Activated T-helper 1 cell treated with anti-CD3 and anti-CD28 coated beads, Interleukin-12 subunit alpha, Interleukin-12 subunit beta, Interleukin-2, Interleukin-4 antibody, amounts not matched to agents 30 ng/mL and 10 ng/mL and 1 ng/mL, durations not matched to agents 14 hours and 24 hours and 36 hours (primary cell): ENCODE results near the gene PLPP7. TPM values are rescaled to one million over a fixed set of nuclear protein-coding genes. Genes with fewer than 3 reads are reported as not detected.
"Not testable (repeated sequence)": the region's sequence is repeated elsewhere in the genome, so short reads cannot be mapped to it uniquely, and the experiment has no call there.

Experiments
- DNase-seq: peaks from one replicate; pipeline ENCODE4 v3.0.0; 2021; ENCODE audit warnings: low spot score
- H3K27ac Mint-ChIP-seq: one replicate; pipeline ENCODE4 v1.8.0; 2021; ENCODE audit warnings: mild to moderate bottlenecking, mixed read lengths
- H3K27me3 Mint-ChIP-seq: one replicate; pipeline ENCODE4 v1.8.0; 2022; ENCODE audit warnings: mild to moderate bottlenecking, moderate library complexity, mixed read lengths; ENCODE audit not compliant: insufficient read depth
- H3K36me3 Mint-ChIP-seq: one replicate; pipeline ENCODE4 v1.8.0; 2021; ENCODE audit warnings: low read depth, mixed read lengths
- H3K4me1 Mint-ChIP-seq: one replicate; pipeline ENCODE4 v1.8.0; 2021; ENCODE audit warnings: low read depth, mixed read lengths
- H3K4me3 Mint-ChIP-seq: one replicate; pipeline ENCODE4 v1.8.0; 2021; ENCODE audit warnings: mild to moderate bottlenecking, moderate library complexity, mixed read lengths
- H3K9me3 Mint-ChIP-seq: one replicate; pipeline ENCODE4 v1.8.0; 2021; ENCODE audit warnings: mixed read lengths
- intact Hi-C: fragments of 100-400 bp; cut with micrococcal nuclease; formaldehyde crosslinking; loops from one replicate; pipeline ENCODE4 v1.15.1; 2024
- total RNA-seq: library from RNA; stranded (reverse); gene quantifications from 2 replicates; pipeline ENCODE4 v1.2.3, GENCODE V29; 2022

The PLPP7 gene
- total RNA-seq, 1 donor from 2014 or later = not detected

DNA sequence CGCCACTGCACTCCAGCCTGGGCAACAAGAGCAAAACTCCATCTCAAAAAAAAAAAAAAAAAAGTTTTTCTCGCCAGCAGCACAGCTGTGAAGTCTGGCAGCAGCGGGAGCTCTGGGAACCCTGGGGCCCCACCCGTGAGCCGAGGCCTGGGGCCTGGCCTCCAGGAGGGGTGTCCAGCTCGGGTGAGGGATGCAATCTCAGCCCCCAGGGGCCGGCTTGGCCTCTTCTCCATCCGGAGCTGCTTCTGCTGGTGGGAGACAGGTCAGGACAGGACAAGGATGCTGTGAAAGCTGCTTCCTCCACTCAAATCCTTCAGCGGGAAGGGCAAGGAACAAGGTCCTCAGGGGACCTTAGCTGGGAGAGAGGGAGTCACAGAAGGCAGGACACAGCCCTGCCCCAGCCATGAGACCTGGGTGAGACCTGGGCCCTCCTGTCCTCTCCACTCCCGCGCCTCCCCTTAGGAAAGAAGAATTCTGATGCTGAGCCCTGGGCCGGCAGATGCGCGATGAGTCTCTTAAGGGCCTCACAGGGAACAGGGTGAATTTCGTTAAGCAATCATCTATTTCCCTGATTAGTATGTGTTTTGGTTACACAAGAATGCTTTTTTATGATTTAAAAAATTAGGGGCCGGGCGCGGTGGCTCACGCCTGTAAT is 30.6 kb downstream of the PLPP7 start:
- Mint-ChIP-seq H3K4me3 (no peak overlapping the region), H3K27ac (no peak overlapping the region), H3K9me3 (no peaks in the 10 kb centered on the region), H3K4me1 (no peaks in the 10 kb centered on the region), H3K27me3 (peaks cover 2% of the 10 kb centered on the region), H3K36me3 (no peaks in the 10 kb centered on the region)
- intact Hi-C loops = no loop called here
- DNase-seq = no peak

DNA sequence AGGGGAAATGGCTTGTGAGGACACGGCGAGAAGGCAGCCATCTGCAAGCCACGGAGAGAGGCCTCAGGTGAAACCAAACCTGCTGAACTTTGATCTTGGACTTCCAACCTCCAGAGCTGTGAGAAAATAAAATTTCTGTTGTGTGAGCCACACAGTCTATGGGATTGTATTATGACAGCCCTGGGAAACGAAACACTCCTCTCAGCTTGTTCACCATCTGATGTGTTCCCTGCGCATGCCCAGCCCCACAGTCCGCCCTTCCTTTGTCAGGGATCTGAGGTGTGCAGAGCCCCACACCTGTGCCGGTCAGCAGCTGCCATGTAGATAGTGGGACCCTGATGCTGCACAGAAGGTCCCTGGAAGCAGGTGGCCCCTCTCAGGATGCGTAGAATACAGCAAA is 34.1 kb downstream of the PLPP7 start:
- Mint-ChIP-seq H3K36me3 (no peaks in the 10 kb centered on the region), H3K4me1 (no peaks in the 10 kb centered on the region), H3K4me3 (no peak overlapping the region), H3K9me3 (no peaks in the 10 kb centered on the region), H3K27me3 (peaks cover 4% of the 10 kb centered on the region), H3K27ac (no peak overlapping the region)
- intact Hi-C loops = no loop called here
- DNase-seq = no peak

DNA sequence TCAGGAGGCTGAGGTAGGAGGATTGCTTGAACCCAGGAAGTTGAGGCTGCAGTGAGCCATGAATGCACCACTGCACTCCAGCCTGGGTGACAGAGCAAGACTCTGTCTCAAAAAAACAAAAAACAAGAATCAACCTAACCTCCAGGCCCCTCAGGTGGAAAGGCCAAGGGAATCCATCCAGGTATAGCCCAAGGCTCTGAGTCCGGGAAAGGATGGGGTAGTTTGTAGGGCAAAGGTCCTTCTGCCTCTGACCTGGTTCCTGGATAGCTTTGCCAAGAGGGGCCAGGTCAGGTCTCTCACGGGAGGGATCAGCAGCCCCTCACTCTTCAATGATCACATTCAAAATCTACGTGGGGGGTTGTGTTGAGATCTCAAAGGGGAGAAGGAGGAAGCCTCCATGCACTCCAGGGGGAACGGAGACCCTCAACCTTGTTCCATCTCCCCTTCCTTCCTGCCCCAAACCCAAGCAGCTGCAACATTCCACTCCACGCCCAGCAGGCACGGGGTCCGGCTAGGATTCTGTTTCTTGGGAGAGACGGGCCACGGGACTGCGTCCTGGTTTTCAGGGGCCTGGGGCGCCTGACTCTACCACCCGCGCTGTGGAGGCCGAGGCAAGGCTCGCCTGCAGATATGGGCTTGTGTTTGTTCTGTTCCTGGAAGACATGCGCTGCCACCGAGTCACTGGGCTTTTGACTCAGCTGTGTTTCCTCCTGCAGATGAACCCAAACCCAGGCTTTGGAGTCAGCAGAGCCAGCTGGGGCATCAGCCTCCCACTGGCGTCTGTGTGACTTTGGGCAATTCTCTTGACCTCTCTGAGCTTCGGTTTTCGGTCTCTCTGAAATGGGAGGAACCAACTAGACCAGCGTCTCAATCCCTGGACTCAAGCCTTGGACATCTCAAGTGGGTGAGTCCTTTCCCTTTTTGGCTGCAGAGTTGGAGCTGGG is 35.5 kb downstream of the PLPP7 start:
- intact Hi-C loops = no loop called here
- H3K27me3 Mint-ChIP-seq = peaks cover 8% of the 10 kb centered on the region
- no peaks in the 10 kb centered on the region for H3K36me3 Mint-ChIP-seq
- H3K9me3 Mint-ChIP-seq = no peaks in the 10 kb centered on the region
- no peak overlapping the region for H3K4me3 Mint-ChIP-seq
- no peak overlapping the region for H3K27ac Mint-ChIP-seq
- H3K4me1 Mint-ChIP-seq = no peaks in the 10 kb centered on the region
- no peak for DNase-seq

DNA sequence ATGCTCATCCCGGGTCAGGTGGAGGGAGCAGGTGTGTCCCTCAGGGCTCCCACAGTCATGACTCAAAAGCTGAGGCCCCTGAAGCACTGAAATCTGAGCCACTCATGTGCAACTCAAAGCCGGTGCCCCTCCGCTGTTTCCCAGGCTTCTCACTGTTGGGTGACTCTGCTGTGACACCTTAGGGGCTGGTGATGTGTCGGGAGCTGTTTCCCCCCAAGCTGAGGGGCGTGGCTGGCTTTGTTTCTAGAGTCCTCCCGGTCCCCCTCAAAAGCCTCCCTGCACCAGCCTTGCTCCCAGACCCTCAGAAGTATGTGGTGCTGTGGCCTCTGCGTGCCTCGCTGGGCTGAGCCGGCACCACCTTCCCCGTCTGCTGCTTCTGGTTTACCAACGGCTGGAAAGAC is 39.7 kb downstream of the PLPP7 start:
- Mint-ChIP-seq H3K4me1 (no peaks in the 10 kb centered on the region), H3K36me3 (no peaks in the 10 kb centered on the region), H3K9me3 (no peaks in the 10 kb centered on the region), H3K27me3 (peaks cover 6% of the 10 kb centered on the region), H3K27ac (no peak overlapping the region), H3K4me3 (no peak overlapping the region)
- intact Hi-C loops = no loop called here
- no peak for DNase-seq

DNA sequence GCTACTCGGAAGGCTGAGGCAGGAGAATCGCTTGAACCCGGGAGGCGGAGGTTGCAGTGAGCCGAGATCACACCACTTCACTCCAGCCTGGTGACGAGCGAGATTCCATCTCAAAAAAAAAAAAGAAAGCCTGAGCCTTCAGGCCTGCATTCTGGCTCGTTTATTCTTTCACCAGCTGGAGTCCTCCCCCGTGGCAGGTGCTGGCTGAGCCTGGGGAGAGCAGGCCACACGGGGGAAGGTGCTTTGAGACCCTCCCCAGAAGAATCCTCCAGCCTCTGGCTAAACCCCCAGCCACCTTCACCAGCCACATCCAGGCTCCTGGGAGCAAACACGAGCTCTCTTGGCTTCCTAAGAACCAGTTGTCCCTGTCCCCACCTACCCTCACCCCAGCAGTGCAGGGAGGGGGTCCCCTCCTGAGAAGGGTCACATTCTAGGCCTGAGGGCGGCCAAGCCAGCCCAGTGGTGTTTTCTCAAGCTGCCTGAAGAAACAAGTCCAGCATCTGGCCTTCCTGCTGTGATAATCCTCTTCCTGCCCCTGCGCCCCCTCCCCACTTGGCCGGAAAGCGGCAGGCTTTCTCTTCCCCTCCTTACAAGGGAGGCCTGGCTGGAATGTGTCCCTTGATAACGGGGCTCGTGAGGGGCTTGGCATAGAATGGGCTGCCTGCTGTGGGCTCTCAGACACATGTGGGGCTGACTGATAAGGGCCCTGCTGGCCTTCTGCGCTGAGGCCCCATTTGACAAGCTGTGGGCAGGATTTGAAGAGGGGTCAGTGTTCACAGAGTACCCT is 41.5 kb downstream of the PLPP7 start:
- intact Hi-C loops = no loop called here
- H3K27me3 Mint-ChIP-seq = peaks cover 5% of the 10 kb centered on the region
- H3K27ac Mint-ChIP-seq = no peak overlapping the region
- no peaks in the 10 kb centered on the region for H3K9me3 Mint-ChIP-seq
- H3K36me3 Mint-ChIP-seq = no peaks in the 10 kb centered on the region
- H3K4me1 Mint-ChIP-seq = peaks cover under 1% of the 10 kb centered on the region
- no peak for DNase-seq
- no peak overlapping the region for H3K4me3 Mint-ChIP-seq

DNA sequence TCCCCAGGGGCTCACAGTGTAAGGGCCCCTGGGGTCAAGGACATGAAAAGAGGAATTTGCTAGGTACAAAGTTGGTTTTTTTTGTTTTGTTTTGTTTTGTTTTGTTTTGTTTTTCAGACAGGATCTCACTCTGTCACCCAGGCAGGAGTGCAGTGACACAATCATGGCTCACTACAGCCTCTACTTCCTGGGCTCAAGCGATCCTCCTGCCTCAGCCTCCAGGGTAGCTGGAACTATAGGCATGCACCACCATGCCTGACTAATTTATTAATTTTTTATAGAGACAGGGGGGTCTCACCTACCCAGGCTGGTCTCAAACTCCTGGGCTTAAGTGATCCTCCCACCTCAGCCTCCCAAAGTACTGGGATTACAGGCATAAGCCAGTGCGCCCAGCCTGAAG is 42.5 kb downstream of the PLPP7 start:
- H3K9me3 Mint-ChIP-seq, H3K4me3 Mint-ChIP-seq, DNase-seq, H3K36me3 Mint-ChIP-seq, intact Hi-C loops, H3K27me3 Mint-ChIP-seq, H3K4me1 Mint-ChIP-seq, H3K27ac Mint-ChIP-seq: not testable (repeated sequence)

DNA sequence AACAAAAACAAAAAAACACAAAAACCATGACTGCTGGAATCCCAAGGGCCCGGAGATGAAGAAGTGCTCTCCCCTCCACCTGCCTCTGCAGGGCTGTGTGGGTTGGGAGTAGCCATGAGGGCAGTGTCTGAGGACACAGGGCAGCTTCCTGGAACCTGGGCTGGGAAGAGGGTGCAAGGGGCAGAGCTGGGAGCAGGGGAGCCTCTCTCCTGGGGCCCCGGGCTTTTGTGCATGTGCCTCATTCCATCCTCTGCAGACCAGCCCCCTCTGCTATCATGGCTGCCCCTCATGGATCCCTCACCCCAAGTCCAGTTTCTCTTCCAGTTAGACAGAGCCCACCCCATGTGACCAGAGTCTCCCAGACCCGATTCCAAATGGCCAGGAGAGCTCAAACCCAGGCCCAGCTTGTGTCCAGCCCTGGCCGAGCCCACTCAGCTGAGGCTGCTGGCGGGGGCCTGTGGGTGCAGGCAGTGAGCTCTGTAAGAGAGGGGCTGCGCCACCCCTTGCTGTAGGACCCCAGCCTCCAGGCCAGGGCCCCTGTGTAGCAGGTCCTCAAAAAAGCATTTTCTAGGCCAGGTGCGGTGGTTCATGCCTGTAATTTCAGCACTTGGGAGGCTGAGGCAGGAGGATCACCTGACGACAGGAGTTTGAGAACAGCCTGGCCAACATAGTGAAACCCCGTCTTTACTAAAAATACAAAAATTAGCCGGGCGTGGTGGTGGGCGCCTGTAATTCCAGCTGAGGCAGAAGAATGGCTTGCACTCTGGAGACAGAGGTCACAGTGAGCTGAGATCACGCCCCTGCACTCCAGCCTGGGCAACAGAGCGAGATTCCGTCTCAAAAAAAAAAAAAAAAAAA is 44.5 kb downstream of the PLPP7 start:
- Mint-ChIP-seq H3K4me3 (no peak overlapping the region), H3K27me3 (peaks cover 4% of the 10 kb centered on the region), H3K4me1 (peaks cover 4% of the 10 kb centered on the region), H3K9me3 (no peaks in the 10 kb centered on the region), H3K36me3 (no peaks in the 10 kb centered on the region), H3K27ac (no peak overlapping the region)
- no peak for DNase-seq
- intact Hi-C loops = no loop called here

DNA sequence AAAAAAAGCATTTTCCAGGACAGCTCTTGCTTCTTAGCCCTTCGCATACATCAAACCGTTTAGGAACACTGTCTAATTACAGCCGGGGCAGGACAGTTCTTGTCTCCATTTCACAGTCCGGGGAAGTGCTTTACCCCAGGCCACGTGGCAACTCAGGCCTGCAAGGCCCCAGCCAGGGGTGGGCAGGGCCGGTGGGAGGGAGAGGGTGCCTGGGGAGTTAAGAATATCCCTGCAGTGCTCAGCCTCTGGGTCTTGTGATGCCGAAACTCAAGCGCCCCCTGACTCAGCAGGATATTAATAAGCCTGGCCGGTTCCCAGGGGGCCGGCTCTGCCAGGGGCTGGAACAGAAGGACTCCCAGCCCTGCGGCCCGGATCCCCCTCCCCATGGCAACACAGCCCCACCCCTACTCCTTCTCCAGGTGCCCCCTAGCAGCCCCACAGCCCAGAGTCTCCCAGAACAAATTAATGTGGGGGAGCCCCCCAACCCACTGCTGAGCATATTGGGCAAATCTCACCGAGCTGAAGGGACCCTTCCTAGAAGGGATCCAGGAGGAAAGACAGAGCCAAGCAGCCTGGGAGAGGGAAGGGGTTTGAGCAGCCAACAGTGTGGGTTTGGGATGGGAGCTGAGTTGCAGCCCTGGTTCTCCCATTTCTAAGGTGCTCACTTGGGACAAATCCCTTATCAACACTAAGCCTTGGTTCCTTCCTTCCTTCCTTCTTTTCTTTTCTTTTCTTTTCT is 45.3 kb downstream of the PLPP7 start:
- H3K27ac Mint-ChIP-seq = no peak overlapping the region
- no peaks in the 10 kb centered on the region for H3K36me3 Mint-ChIP-seq
- no peaks in the 10 kb centered on the region for H3K9me3 Mint-ChIP-seq
- no peak for DNase-seq
- no peak overlapping the region for H3K4me3 Mint-ChIP-seq
- peaks cover 2% of the 10 kb centered on the region for H3K27me3 Mint-ChIP-seq
- H3K4me1 Mint-ChIP-seq = peaks cover 4% of the 10 kb centered on the region
- intact Hi-C loops = no loop called here

DNA sequence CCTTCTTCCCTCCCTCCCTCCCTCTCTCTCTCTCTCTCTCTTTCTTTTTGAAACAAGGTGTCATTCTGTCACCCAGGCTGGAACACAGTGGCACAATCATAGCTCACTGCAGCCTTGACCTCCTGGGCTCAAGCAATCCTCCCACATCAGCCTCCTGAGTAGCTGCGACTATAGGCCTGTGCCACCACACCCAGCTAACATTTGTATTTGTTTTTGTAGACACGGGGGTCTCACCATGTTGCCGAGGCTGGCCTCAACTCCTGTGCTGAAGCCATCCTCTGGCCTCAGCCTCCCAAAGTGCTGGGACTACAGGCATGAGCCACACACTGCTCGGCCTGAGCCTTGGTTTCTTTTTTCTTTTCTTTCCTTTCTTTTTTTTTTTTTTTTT is 45.8 kb downstream of the PLPP7 start:
- Mint-ChIP-seq H3K9me3 (no peaks in the 10 kb centered on the region), H3K27me3 (peaks cover 4% of the 10 kb centered on the region), H3K4me3 (no peak overlapping the region), H3K36me3 (no peaks in the 10 kb centered on the region), H3K27ac (no peak overlapping the region), H3K4me1 (peaks cover 4% of the 10 kb centered on the region)
- no peak for DNase-seq
- intact Hi-C loops = no loop called here

DNA sequence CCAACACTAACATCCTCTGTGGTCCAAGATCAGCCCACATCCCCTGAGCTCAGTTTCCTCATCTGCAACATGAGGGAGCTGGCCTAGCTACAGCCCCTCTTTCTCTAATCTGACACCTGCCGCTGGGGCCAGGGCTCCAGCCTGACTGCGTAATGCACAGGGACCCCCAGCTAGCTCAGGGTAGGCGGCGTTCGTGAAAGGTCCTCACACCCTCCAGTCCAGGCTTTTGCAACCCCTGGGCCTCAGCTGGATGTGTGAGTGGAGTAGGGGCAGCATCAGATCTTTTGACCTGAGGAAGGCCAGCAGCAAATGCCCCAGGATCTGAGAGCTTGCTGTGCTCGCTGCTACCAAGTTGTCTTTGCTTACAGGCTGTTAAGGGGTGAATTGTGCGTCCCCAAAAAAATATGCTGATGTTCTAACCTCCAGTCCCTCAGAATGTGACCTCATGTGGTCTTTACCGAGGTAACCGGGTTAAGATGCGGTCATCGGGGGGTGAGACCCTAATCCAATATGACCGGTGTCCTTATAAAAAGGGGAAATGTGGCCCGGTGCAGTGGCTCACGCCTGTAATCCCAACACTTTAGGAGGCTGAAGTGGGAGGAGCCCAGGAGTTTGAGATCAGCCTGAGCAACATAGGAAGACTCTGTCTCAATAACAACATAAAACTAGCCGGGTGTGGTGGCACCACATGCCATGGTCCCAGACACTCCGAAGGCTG is 47.8 kb downstream of the PLPP7 start:
- Mint-ChIP-seq H3K9me3 (no peaks in the 10 kb centered on the region), H3K27me3 (peaks cover 18% of the 10 kb centered on the region), H3K4me1 (peaks cover 4% of the 10 kb centered on the region), H3K4me3 (no peak overlapping the region), H3K27ac (no peak overlapping the region), H3K36me3 (no peaks in the 10 kb centered on the region)
- no peak for DNase-seq
- intact Hi-C loops = loop anchor here (2.0 kb wide), 1 partner anchor 62 kb away; no protein-coding TSS in a partner anchor

DNA sequence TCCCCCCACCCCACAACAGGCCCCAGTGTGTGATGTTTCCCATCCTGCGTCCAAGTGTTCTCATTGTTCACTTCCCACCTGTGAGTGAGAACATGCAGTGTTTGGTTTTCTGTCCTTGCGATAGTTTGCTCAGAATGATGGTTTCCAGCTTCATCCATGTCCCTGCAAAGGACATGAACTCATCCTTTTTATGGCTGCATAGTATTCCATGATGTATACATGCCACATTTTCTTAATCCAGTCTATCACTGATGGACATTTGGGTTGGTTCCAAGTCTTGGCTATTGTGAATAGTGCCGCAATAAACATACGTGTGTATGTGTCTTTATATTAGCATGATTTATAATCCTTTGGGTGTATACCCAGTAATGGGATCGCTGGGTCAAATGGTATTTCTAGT is 49.7 kb downstream of the PLPP7 start:
- H3K36me3 Mint-ChIP-seq, intact Hi-C loops, H3K4me3 Mint-ChIP-seq, H3K4me1 Mint-ChIP-seq, H3K27ac Mint-ChIP-seq, H3K9me3 Mint-ChIP-seq, DNase-seq: not testable (repeated sequence)
- H3K27me3 Mint-ChIP-seq = peaks cover 31% of the 10 kb centered on the region
